ENCODE measurements around the gene KLK7.
A peak's percentile ranks its signal among the peaks of the same experiment; 100 is the strongest.

Gene KLK7

GRCh38 chr19:51018745-51019543, 35.2 kb upstream of the KLK7 start:
- no peak for ATAC-seq
- TF ChIP-seq ISL1 (CRISPR knock-in tag; IDR thresholded peaks at IDR 0.05) (no peak), PPARA (CRISPR knock-in tag; IDR thresholded peaks at IDR 0.05; ENCODE audit: borderline replicate concordance) (no peak), ESRRG (CRISPR knock-in tag; IDR thresholded peaks at IDR 0.05) (no peak), GLIS3 (CRISPR knock-in tag; IDR thresholded peaks at IDR 0.05) (no peak), ZNF8 (CRISPR knock-in tag; IDR thresholded peaks at IDR 0.05) (no peak), RARB (CRISPR knock-in tag; IDR thresholded peaks at IDR 0.05) (no peak)
- TF ChIP-seq, protein P1, sequence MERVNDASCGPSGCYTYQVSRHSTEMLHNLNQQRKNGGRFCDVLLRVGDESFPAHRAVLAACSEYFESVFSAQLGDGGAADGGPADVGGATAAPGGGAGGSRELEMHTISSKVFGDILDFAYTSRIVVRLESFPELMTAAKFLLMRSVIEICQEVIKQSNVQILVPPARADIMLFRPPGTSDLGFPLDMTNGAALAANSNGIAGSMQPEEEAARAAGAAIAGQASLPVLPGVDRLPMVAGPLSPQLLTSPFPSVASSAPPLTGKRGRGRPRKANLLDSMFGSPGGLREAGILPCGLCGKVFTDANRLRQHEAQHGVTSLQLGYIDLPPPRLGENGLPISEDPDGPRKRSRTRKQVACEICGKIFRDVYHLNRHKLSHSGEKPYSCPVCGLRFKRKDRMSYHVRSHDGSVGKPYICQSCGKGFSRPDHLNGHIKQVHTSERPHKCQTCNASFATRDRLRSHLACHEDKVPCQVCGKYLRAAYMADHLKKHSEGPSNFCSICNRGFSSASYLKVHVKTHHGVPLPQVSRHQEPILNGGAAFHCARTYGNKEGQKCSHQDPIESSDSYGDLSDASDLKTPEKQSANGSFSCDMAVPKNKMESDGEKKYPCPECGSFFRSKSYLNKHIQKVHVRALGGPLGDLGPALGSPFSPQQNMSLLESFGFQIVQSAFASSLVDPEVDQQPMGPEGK (CRISPR knock-in tag; IDR thresholded peaks at IDR 0.05; ENCODE audit: borderline replicate concordance): no peak

DNA sequence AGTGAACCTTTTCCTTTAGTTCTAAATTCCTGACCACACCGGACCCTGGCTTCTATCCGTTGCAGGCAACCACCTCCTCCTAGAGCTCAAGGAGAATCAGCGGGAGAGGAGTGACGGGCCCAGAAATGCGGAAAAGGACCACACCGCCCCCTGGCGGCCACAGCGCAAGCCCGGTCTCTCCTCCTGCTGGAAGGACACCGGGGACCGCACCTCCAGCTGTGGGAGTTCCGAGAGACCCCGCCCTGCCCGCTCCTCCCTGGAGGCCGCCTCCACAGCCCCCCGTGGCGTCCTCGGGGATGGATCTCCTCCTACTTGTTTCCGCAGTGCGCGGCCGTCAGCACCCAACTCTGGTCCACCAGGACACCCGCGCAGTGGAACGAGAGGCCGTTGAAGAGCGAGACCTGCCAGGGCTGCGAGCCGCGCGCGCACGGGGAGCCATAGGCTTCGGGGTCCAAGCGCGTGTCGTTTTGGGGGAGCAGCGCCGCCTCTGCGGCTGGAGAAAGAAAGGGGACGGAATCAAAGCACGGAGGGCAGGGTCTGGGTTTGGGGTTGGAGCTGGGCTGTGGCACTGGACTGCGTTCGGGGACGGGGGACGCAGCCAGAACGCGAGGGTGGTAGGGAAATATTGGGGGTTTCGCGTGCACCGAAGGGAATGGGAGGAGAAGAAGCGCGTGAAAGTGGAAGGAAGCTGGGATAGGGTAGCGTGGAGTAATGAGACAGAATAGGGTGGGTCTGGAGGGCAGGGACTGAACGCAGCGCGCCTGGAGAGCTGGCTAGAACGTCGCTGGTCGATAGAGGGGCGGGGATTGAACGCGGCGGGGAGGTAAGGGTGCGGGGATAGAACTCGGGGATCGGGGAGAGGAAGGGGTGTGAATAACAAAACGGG, 33.3 kb upstream of the KLK7 start:
- ATAC-seq: peak; percentile 76
- TF ChIP-seq TOX (CRISPR knock-in tag; IDR thresholded peaks at IDR 0.05; ENCODE audit: borderline replicate concordance) (no peak), SNAI2 (CRISPR knock-in tag; IDR thresholded peaks at IDR 0.05) (no peak), ZC3H10 (CRISPR knock-in tag; IDR thresholded peaks at IDR 0.05) (no peak), ARNTL (CRISPR knock-in tag; IDR thresholded peaks at IDR 0.05; ENCODE audit: borderline replicate concordance, low read depth) (no peak), ZNF70 (CRISPR knock-in tag; IDR thresholded peaks at IDR 0.05) (no peak), CSDC2 (CRISPR knock-in tag; IDR thresholded peaks at IDR 0.05) (no peak), PPARA (CRISPR knock-in tag; IDR thresholded peaks at IDR 0.05; ENCODE audit: borderline replicate concordance) (no peak)

DNA sequence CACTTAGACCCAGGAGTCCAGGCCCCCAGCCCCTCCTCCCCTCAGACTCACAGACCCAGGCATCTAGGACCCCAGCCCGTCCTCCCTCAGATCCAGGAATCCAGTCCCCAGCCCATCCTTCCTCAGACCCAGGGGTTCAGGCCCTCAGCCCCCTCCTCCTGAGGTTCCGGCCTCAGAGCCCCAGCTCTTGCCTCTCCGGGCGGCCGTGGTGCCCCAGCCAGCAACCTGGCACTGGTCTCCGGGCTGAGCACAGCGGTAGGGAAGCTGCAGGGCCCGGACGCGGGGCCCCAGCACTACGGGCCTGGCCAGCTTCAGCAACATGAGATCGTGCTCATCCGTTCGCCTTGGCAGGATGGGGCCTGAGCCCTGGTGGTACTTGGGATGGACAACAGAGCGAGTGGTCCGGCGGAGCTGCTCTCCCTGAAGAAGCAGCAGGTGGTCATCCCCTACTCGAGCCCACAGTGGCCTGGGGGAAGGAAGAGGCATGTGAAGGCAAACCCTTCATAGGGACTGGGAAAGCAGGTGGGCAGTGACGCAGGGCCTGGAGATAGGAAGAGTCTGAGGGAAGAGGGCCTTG, 32.1 kb upstream of the KLK7 start:
- TF ChIP-seq SNAI2 (CRISPR knock-in tag; IDR thresholded peaks at IDR 0.05): no peak
- TF ChIP-seq, protein P2, sequence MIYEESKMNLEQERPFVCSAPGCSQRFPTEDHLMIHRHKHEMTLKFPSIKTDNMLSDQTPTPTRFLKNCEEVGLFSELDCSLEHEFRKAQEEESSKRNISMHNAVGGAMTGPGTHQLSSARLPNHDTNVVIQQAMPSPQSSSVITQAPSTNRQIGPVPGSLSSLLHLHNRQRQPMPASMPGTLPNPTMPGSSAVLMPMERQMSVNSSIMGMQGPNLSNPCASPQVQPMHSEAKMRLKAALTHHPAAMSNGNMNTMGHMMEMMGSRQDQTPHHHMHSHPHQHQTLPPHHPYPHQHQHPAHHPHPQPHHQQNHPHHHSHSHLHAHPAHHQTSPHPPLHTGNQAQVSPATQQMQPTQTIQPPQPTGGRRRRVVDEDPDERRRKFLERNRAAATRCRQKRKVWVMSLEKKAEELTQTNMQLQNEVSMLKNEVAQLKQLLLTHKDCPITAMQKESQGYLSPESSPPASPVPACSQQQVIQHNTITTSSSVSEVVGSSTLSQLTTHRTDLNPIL (CRISPR knock-in tag; IDR thresholded peaks at IDR 0.05; ENCODE audit: low read depth): no peak
- no peak for TF ChIP-seq PPARA (CRISPR knock-in tag; IDR thresholded peaks at IDR 0.05; ENCODE audit: borderline replicate concordance)
- TF ChIP-seq POU6F1 (CRISPR knock-in tag; IDR thresholded peaks at IDR 0.05; ENCODE audit: borderline replicate concordance, low read depth): no peak
- no peak for TF ChIP-seq ZNF565 (CRISPR knock-in tag; conservative IDR thresholded peaks at IDR 0.05; ENCODE audit: low read depth)
- no peak for TF ChIP-seq ESRRG (CRISPR knock-in tag; IDR thresholded peaks at IDR 0.05)
- no peak for TF ChIP-seq CSRNP3 (CRISPR knock-in tag; IDR thresholded peaks at IDR 0.05)
- TF ChIP-seq, protein P1 (CRISPR knock-in tag; IDR thresholded peaks at IDR 0.05; ENCODE audit: borderline replicate concordance): no peak
- TF ChIP-seq BACH2 (CRISPR knock-in tag; IDR thresholded peaks at IDR 0.05; ENCODE audit: borderline replicate concordance): no peak
- TF ChIP-seq OSR1 (CRISPR knock-in tag; IDR thresholded peaks at IDR 0.05): no peak
- TF ChIP-seq ZFP3 (CRISPR knock-in tag; IDR thresholded peaks at IDR 0.05): no peak
- TF ChIP-seq GLIS3 (CRISPR knock-in tag; IDR thresholded peaks at IDR 0.05): no peak

More for the DNA sequence above, 32.1 kb upstream of the KLK7 start:
- no peak for ATAC-seq
